Left lung (tissue), 10 donors: Measurements from ENCODE around the gene GRAMD2B. TPM values are rescaled to one million over a fixed set of nuclear protein-coding genes. Genes with fewer than 3 reads are reported as not detected.

Source experiments
- ATAC-seq: fragments of 200-7000 bp; cut with Tn5 transposase; one replicate; pipeline ENCODE4 v1.9.1; 2020; ENCODE audit warnings: moderate library complexity
- DNase-seq, 4 donors: peaks; one replicate each; pipeline ENCODE4 v3.0.0-alpha.2; 2013 to 2020
- H3K27ac ChIP-seq, 2 donors: fragments of 200-600 bp; sonication (generic) in 1 of 2; one replicate each; pipeline versions ENCODE4 v1.5.0 to v1.8.0; 2020 to 2021
- H3K27me3 ChIP-seq, 2 donors: fragments of 200-600 bp; sonication (generic) in 1 of 2; one replicate each; pipeline versions ENCODE4 v1.5.0 to v1.8.0; 2020 to 2021
- H3K36me3 ChIP-seq, 2 donors: fragments of 200-600 bp; sonication (generic) in 1 of 2; one replicate each; pipeline versions ENCODE4 v1.5.0 to v1.8.0; 2020 to 2021
- H3K4me1 ChIP-seq, 2 donors: fragments of 200-600 bp; one replicate each; pipeline ENCODE4 v1.8.0; 2021
- H3K4me3 ChIP-seq, 2 donors: fragments of 200-600 bp; sonication (generic) in 1 of 2; one replicate each; pipeline versions ENCODE4 v1.5.0 to v1.8.0; 2020 to 2021; ENCODE audit warnings: mild to moderate bottlenecking in 1 of 2
- H3K9me3 ChIP-seq, 2 donors: fragments of 200-600 bp; sonication (generic) in 1 of 2; one replicate each; pipeline versions ENCODE4 v1.5.0 to v1.8.0; 2020 to 2021
- intact Hi-C, 2 donors: fragments of 100-400 bp; cut with DNase I; formaldehyde crosslinking; loops; one replicate each; pipeline versions ENCODE4 v1.11.2 to v1.14.2; 2022
- polyA plus RNA-seq, 6 donors: library from polyadenylated mRNA; unstranded; fragments of 120-200 nt; gene quantifications; one replicate each; pipeline ENCODE4 v1.2.1, GENCODE V29; 2013; ENCODE audit not compliant: insufficient read length in 6 of 6
- total RNA-seq, 2 donors: library from RNA; stranded (reverse); fragmentation: NEBNext Ultra II Directional; extraction: Animal tissue kit (Norgen Biotek cat#: 25700); gene quantifications; one replicate each; pipeline ENCODE4 v1.2.1, GENCODE V29; 2021
- TF ChIP-seq, protein P1 (sequence below), 2 donors: fragments of 200-600 bp; sonication (generic) in 1 of 2; IDR thresholded peaks; one replicate each; pipeline versions ENCODE4 v1.5.0 to v1.8.0; 2021; ENCODE audit warnings: antibody characterized with exemption in 2 of 2
- donor health status: DM: no; HTN: yes; CAD: no.
- donor health status: DM: no; HTN: no; CAD: no.

GRAMD2B gene
- total and polyA plus RNA-seq, 8 donors: 9.8 to 19.2 (median 11.6) TPM

DNA sequence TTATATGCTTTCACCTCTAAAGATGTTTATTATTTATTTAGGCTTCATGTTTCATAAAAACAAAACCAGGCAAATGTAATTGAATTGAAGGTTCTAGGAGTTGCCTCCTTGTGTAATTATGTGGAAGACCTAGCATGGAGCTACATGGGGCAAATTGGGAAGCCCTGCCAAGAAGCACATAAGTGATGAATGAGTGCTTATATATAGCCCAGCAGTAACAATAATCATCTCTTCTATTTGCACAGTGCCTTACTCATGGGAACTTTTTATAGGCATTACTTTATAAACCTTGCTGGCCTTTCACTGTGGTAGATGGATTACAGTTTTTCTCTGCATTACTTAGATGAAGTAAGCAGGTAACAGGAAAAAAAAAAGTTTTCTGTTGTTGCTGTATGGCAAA is 40.0 kb upstream of the GRAMD2B start:
- TF ChIP-seq, protein P1, sequence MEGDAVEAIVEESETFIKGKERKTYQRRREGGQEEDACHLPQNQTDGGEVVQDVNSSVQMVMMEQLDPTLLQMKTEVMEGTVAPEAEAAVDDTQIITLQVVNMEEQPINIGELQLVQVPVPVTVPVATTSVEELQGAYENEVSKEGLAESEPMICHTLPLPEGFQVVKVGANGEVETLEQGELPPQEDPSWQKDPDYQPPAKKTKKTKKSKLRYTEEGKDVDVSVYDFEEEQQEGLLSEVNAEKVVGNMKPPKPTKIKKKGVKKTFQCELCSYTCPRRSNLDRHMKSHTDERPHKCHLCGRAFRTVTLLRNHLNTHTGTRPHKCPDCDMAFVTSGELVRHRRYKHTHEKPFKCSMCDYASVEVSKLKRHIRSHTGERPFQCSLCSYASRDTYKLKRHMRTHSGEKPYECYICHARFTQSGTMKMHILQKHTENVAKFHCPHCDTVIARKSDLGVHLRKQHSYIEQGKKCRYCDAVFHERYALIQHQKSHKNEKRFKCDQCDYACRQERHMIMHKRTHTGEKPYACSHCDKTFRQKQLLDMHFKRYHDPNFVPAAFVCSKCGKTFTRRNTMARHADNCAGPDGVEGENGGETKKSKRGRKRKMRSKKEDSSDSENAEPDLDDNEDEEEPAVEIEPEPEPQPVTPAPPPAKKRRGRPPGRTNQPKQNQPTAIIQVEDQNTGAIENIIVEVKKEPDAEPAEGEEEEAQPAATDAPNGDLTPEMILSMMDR (IDR thresholded peaks at IDR 0.05): no peak
- Histone ChIP-seq H3K9me3 (peaks cover 0 to 4% of the 10 kb centered on the region in 2 donors), H3K4me3 (no peak overlapping the region), H3K4me1 (peaks cover 0 to 6% of the 10 kb centered on the region in 2 donors), H3K36me3 (no peaks in the 10 kb centered on the region), H3K27ac (no peak overlapping the region), H3K27me3 (no peaks in the 10 kb centered on the region)
- DNase-seq: no peak
- intact Hi-C loops: no loop called here
- ATAC-seq: no peak

DNA sequence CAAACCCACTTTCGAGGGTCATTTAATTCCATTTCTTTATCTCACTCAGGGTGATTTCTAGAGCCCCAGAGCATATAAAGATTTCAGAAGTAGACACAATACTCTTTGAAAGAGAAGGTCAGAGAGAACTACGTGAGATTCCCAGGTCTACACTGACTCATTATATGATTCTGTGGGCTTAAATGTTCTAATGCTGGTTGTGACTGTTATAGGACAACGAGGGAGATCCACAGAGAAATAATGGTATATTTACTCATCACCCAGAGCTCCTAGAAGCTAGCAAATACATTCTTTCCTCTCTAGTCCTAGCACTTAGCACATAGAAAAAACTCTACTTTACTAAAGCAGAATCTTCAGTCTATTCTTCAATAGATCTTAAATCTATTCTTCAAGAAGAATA is 39.4 kb upstream of the GRAMD2B start:
- DNase-seq (no peak), ATAC-seq (no peak)
- TF ChIP-seq, protein P1 (IDR thresholded peaks at IDR 0.05): no peak
- no peak overlapping the region for H3K4me3 ChIP-seq
- no peaks in the 10 kb centered on the region for H3K27me3 ChIP-seq
- no peak overlapping the region for H3K27ac ChIP-seq
- H3K36me3 ChIP-seq: no peaks in the 10 kb centered on the region
- H3K9me3 ChIP-seq: peaks cover 0 to 4% of the 10 kb centered on the region in 2 donors
- H3K4me1 ChIP-seq: peaks cover 0 to 6% of the 10 kb centered on the region in 2 donors
- intact Hi-C loops: no loop called here

DNA sequence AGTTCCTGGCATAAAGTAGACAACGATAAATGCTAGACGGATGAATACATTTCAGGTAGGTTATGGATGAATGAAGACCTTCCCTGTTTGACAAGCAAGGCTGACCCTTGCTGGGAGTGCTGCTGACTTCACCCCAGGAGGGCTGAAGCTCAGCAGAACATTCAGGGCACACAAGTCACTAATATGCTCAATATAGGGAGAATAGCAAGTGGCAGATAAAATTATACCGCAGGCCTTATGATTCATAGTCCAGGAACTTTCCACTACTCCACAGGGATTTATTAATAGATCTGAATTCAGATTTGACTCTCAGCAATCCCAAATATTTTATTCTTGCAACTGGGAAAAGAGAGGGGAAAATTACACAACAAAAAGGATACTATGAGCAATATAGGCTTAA is 38.2 kb upstream of the GRAMD2B start:
- intact Hi-C loops: no loop called here
- Histone ChIP-seq H3K27ac (peak overlapping the region in 1 of 2 donors; percentile 45), H3K27me3 (no peaks in the 10 kb centered on the region), H3K4me1 (peaks cover 0 to 6% of the 10 kb centered on the region in 2 donors), H3K4me3 (no peak overlapping the region), H3K36me3 (no peaks in the 10 kb centered on the region), H3K9me3 (peaks cover 0 to 4% of the 10 kb centered on the region in 2 donors)
- ATAC-seq (peak; percentile 81), DNase-seq (no peak)
- TF ChIP-seq, protein P1 (IDR thresholded peaks at IDR 0.05): no peak

DNA sequence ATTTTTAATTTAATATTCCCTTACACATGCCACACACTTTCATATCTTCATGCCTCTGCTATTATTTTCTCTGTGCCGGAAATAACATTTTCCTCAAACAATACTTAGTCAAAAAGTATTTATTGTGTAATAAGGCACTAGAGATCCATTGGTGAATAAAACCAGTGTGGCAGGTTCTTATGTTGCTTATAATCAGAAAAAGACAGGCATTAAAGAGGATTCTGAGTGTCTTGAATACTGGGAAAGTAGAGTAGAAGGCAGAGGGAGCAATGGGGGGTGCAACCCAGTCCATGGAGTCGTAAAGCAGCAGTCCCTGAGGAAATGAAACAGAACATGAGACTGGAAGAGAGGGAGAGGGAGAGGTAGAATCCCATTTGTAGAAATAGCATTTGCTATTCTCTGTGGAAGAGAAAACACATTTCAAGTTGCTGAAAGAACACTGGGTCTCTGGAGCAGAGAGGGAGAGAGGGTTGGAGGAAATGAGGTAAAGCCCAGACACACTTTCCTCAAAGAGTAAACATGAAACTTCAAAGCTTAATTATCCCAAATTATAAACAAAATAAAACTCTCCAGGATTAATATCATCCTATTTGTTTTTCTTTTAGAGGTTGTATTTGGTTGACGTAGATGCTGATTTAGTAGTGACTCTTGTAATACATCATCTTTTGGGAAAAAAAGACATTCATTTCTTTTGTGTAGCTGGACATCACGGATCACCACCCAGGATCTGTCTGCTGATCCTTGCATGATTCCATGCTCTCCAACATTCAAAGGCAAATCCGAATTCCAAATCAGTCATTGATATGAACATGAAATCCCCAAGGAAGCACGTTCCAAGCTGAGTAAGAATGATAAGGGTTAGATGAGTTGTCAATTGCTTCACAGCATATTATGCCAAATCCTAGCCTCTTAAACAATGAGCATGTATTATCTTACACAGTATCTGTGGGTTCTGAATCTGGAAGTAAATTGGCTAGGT is 37.4 kb upstream of the GRAMD2B start:
- ATAC-seq: peak; percentile 74
- Histone ChIP-seq H3K27me3 (no peaks in the 10 kb centered on the region), H3K4me3 (no peak overlapping the region), H3K4me1 (peaks cover 0 to 6% of the 10 kb centered on the region in 2 donors), H3K36me3 (no peaks in the 10 kb centered on the region), H3K9me3 (peaks cover 0 to 4% of the 10 kb centered on the region in 2 donors), H3K27ac (peak overlapping the region in 1 of 2 donors; percentile 45)
- no peak for DNase-seq
- intact Hi-C loops: no loop called here
- TF ChIP-seq, protein P1 (IDR thresholded peaks at IDR 0.05): no peak

DNA sequence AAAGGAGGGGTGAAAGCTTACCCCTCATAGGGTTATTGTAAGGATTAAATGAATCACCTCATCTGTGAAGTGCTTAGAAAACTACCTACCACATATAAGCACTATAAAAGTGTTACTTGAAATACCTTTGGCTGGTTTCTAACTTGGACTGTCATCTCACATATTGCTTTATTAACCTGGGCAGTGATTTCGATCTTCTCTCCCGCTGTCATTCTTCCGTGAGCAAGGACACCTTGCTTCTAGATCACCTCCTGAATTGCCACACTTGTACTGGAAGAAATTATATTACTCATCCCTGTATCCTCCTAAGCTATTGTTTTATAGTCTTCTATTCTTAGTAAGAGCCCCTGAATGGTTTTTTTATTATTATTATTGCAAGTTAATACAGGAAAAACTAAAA is 34.0 kb upstream of the GRAMD2B start:
- TF ChIP-seq, protein P1 (IDR thresholded peaks at IDR 0.05): no peak
- H3K9me3 ChIP-seq: no peaks in the 10 kb centered on the region
- no peak overlapping the region for H3K27ac ChIP-seq
- ATAC-seq: peak; percentile 37
- H3K4me1 ChIP-seq: peaks cover 0 to 6% of the 10 kb centered on the region in 2 donors
- no peak overlapping the region for H3K4me3 ChIP-seq
- H3K36me3 ChIP-seq: no peaks in the 10 kb centered on the region
- H3K27me3 ChIP-seq: no peaks in the 10 kb centered on the region
- DNase-seq: no peak
- intact Hi-C loops: no loop called here
